Epithelial cell of umbilical artery (primary cell): ENCODE results near the gene MGA. TPM values are rescaled to one million over a fixed set of nuclear protein-coding genes. Genes with fewer than 3 reads are reported as not detected.

Experiments
- total RNA-seq: library from RNA; depleted of rRNA; stranded (reverse); fragments of >200 nt; gene quantifications from 2 replicates; pipeline ENCODE4 v1.2.3, GENCODE V29; 2014

The MGA gene
- total RNA-seq, result 23.7 and 66.3 TPM in 2 replicates

GRCh38 chr15:41660235-41661077 is at the start of gene MGA:
Gene MGA, plus strand, starts transcription at chr15:41660405.

GRCh38 chr15:41774062-41774881 is 114.1 kb downstream of the MGA start, which contains the start of gene MAPKBP1:
Gene MAPKBP1, plus strand, starts transcription at chr15:41774484. Its CDS starts 792 bp downstream, at chr15:41775276.

Other genes starting within 250 kb of the MGA start
- 12.2 and 14.6 TPM in 2 replicates for gene RTF1, start 243.3 kb upstream of the MGA start, total RNA-seq
- 0.46 and 0.65 TPM in 2 replicates for gene ITPKA, start 166.5 kb upstream of the MGA start, total RNA-seq
- gene LTK, start 146.6 kb upstream of the MGA start, total RNA-seq, result under 0.01 TPM in 1 of 2 replicates, not detected in the other
- gene RPAP1, start 116.1 kb upstream of the MGA start, total RNA-seq, result 18.7 and 39.3 TPM in 2 replicates
- gene TYRO3, start 101.2 kb upstream of the MGA start, total RNA-seq, result 6.2 and 7.1 TPM in 2 replicates
- 12.0 and 14.6 TPM in 2 replicates for gene MAPKBP1, start 114.1 kb downstream of the MGA start, total RNA-seq
- gene JMJD7, start 167.7 kb downstream of the MGA start, total RNA-seq, result 4.9 and 6.8 TPM in 2 replicates
- gene PLA2G4B, start 178.4 kb downstream of the MGA start, total RNA-seq, result 0.32 and 0.61 TPM in 2 replicates
- gene SPTBN5, start 233.6 kb downstream of the MGA start, total RNA-seq, result 2.9 and 7.0 TPM in 2 replicates